Brain microvascular endothelial cell (primary cell): ENCODE results near the gene SVIL.
"Not testable (repeated sequence)": the region's sequence is repeated elsewhere in the genome, so short reads cannot be mapped to it uniquely, and the experiment has no call there.

Experiments
- DNase-seq: peaks from one replicate; pipeline ENCODE4 v3.0.0-alpha.2; 2020
- H3K27ac ChIP-seq: fragments of 250-450 bp; sonication (Bioruptor Pico); 2 replicates; pipeline ENCODE4 v1.5.1; 2020; ENCODE audit warnings: mild to moderate bottlenecking, moderate library complexity
- H3K27me3 ChIP-seq: fragments of 250-450 bp; sonication (Bioruptor Pico); replicated peaks from 2 replicates; pipeline ENCODE4 v1.5.1; 2020; ENCODE audit warnings: mild to moderate bottlenecking
- H3K36me3 ChIP-seq: fragments of 250-450 bp; sonication (Bioruptor Pico); replicated peaks from 2 replicates; pipeline ENCODE4 v1.5.1; 2020; ENCODE audit warnings: mild to moderate bottlenecking
- H3K4me3 ChIP-seq: 2 replicates; pipeline ENCODE4 v1.5.1; 2011; ENCODE audit warnings: low read depth, mild to moderate bottlenecking, control low read depth, low read length, moderate library complexity
- CTCF ChIP-seq: IDR thresholded peaks from 2 replicates; pipeline ENCODE4 v1.5.1; 2011; ENCODE audit warnings: low read depth, mild to moderate bottlenecking, moderate library complexity, low read length, control low read depth, inconsistent platforms; ENCODE audit errors: missing control alignments
- in situ Hi-C: cut with HindIII; loops from 2 replicates; pipeline ENCODE4 v1.10.0; 2017; ENCODE audit warnings: low sequenced_read_pairs, low pct_ligation_motif_present

SVIL gene

DNA sequence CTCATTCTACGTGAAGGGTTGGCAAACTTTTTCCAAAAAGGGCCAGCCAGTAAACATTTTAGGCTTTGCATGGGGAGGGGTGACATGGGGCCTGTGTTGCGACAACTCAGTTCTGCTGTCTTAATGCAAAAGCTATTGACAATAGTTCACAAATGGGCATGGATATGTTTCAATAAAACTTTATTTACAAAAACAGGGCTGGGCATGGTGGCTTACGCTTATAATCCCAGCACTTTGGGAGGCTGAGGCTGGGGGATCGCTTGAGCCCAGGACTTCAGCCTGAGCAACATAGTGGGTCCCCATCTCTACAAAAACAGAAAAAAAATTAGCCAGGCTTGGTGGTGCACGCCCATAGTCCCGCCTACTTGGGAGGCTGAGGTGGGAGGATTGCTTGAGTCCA lies 141.1 kb downstream of the SVIL start:
- TF ChIP-seq CTCF = no peak
- in situ Hi-C loops = no loop called here
- peaks cover 23% of the 10 kb centered on the region for H3K36me3 ChIP-seq

DNA sequence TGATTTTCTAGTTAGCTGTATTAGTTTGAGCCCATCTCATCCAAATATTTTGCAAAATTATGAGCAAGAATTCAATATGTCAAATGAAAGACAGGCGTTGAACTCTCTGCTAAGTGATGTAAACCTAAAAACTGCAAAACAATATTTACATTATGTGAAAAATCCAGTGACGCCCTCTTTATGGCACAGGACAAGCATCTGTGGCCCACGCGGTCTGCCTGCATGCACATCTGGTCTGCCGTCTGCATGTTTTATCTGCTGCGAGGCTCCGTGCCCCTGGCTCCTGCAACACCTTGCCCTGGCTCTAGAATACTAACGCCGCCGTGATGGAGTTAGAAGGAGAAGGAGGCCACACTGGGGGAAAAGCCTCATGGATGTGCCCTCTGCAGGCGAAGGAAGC lies 142.0 kb downstream of the SVIL start:
- no peak for DNase-seq
- no peak overlapping the region for H3K4me3 ChIP-seq
- peaks cover 32% of the 10 kb centered on the region for H3K36me3 ChIP-seq
- TF ChIP-seq CTCF = no peak
- in situ Hi-C loops = no loop called here
- no peaks in the 10 kb centered on the region for H3K27me3 ChIP-seq
- H3K27ac ChIP-seq = no peak overlapping the region

More for the DNA sequence above, 141.1 kb downstream of the SVIL start:
- Histone ChIP-seq H3K27ac (no peak overlapping the region), H3K4me3 (no peak overlapping the region), H3K27me3 (no peaks in the 10 kb centered on the region)
- DNase-seq = no peak

- in situ Hi-C loops = no loop called here
- H3K36me3 ChIP-seq = peaks cover 34% of the 10 kb centered on the region
These were observed 142.9 kb downstream of the SVIL start for GRCh38 chr10:29491918-29492317.

GRCh38 chr10:29490781-29491280 lies 143.9 kb downstream of the SVIL start:
- DNase-seq, H3K27ac ChIP-seq, in situ Hi-C loops, H3K4me3 ChIP-seq, H3K27me3 ChIP-seq: not testable (repeated sequence)
- peaks cover 45% of the 10 kb centered on the region for H3K36me3 ChIP-seq

More at GRCh38 chr10:29491918-29492317, 142.9 kb downstream of the SVIL start:
- Histone ChIP-seq H3K27ac (no peak overlapping the region), H3K27me3 (no peaks in the 10 kb centered on the region), H3K4me3 (no peak overlapping the region)
- no peak for TF ChIP-seq CTCF
- DNase-seq = no peak

DNA sequence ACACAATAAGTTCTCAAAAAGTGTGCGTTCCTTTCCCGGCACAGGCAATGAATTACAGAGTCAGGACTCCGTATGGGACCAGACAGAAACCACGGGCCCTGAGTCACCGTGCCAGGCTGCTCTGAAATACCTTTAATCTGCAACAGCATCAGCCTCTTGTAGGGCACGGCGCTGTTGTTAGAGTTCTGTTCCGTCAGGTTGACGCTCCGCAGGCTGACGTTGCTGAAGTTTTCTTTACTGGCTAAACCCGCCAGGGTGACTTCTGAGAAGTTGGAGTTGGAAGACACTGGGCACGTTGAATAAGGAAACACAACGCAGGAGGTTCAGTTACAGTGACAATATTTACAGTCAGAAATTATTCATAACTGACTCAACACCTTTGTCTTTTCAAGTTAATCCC lies 146.3 kb downstream of the SVIL start:
- peaks cover 57% of the 10 kb centered on the region for H3K36me3 ChIP-seq
- H3K27ac ChIP-seq, in situ Hi-C loops, DNase-seq, H3K27me3 ChIP-seq, H3K4me3 ChIP-seq: not testable (repeated sequence)

DNA sequence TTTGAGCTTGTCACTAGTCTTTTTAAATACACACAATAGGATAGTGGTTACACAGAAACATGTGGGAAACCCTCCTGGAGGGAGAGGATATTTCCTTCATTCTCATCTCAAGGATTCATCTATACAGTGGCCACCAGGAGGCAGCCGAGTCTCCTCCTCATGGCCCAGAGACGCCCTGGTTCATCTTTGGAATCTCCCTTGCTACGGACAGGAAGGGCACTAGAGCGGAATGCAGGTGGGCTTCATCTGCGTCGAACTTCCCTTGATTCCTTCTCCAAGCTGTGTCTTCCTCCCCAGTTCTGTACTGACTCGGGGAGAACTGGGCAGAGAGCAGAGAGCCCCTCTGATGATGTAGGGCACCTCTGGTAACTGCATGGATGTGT lies 146.9 kb downstream of the SVIL start:
- H3K36me3 ChIP-seq = peaks cover 54% of the 10 kb centered on the region
- H3K27me3 ChIP-seq, H3K4me3 ChIP-seq, DNase-seq, in situ Hi-C loops, H3K27ac ChIP-seq: not testable (repeated sequence)
- peak; percentile 47 for TF ChIP-seq CTCF

- H3K36me3 ChIP-seq = peaks cover 48% of the 10 kb centered on the region
- H3K4me3 ChIP-seq, in situ Hi-C loops, H3K27me3 ChIP-seq, DNase-seq, H3K27ac ChIP-seq: not testable (repeated sequence)
These were observed 147.5 kb downstream of the SVIL start for GRCh38 chr10:29487032-29487883.
